ENCODE measurements around the gene UST.

- TF ChIP-seq CTCF (conservative IDR thresholded peaks at IDR 0.05; ENCODE audit: low read depth, low read length) (no peak), EZH2 (IDR thresholded peaks at IDR 0.05; ENCODE audit: low read length, unreplicated experiment) (no peak), EZH2phosphoT487 (IDR thresholded peaks at IDR 0.05; ENCODE audit: borderline replicate concordance, low read length) (no peak)
Measured at GRCh38 chr6:148854992-148855391, 108.2 kb downstream of the UST start.
